ENCODE measurements around the gene RAB29.

Gene RAB29

GRCh38 chr1:205744403-205744802 is 30.9 kb downstream of the RAB29 start:
- DNase-seq: no peak
- ChIA-PET CTCF (interaction anchor here (0.7 to 3.1 kb wide), 4 partner anchors 11 to 233 kb away, joined by 3 to 9 read pairs (median 6); no protein-coding TSS in a partner anchor), POLR2A (no interaction called here)
- Histone ChIP-seq H3K9me3 (ENCODE audit: control extremely low read depth in 1 of 5, control insufficient read depth in 4 of 5, insufficient read depth in 2 of 5, low read depth in 1 of 5, low read length in 4 of 5) (no peaks in the 10 kb centered on the region), H3K4me3 (ENCODE audit: control insufficient read depth in 1 of 7, extremely low read depth in 1 of 7, insufficient read depth in 4 of 7, low read depth in 2 of 7, low read length in 6 of 7) (no peak overlapping the region), H3K4me1 (ENCODE audit: control extremely low read depth in 1 of 4, control insufficient read depth in 4 of 4, insufficient read depth in 4 of 4, low read length in 3 of 4) (peaks cover 9 to 37% (median 21%) of the 10 kb centered on the region in 4 experiments), H3K27ac (ENCODE audit: insufficient read depth in 1 of 2, low read depth in 1 of 2, low read length in 2 of 2, poor library complexity in 1 of 2, severe bottlenecking in 2 of 2) (no peak overlapping the region), H3K27me3 (replicated peaks in 2 of 5; ENCODE audit: control insufficient read depth in 4 of 5, insufficient read depth in 5 of 5, low read length in 4 of 5) (no peaks in the 10 kb centered on the region), H3K36me3 (ENCODE audit: control insufficient read depth in 4 of 4, insufficient read depth in 4 of 4, low read length in 3 of 4) (peaks cover 2 to 31% (median 3%) of the 10 kb centered on the region in 4 experiments)
- no CpG with 5 or more reads among the region's 8 CpGs for WGBS (ENCODE audit: insufficient coverage)

GRCh38 chr1:205743977-205744376 is 31.3 kb downstream of the RAB29 start:
- DNase-seq: no peak
- Histone ChIP-seq H3K27me3 (replicated peaks in 2 of 5; ENCODE audit: control insufficient read depth in 4 of 5, insufficient read depth in 5 of 5, low read length in 4 of 5) (no peaks in the 10 kb centered on the region), H3K27ac (ENCODE audit: insufficient read depth in 1 of 2, low read depth in 1 of 2, low read length in 2 of 2, poor library complexity in 1 of 2, severe bottlenecking in 2 of 2) (no peak overlapping the region), H3K36me3 (ENCODE audit: control insufficient read depth in 4 of 4, insufficient read depth in 4 of 4, low read length in 3 of 4) (peaks cover 2 to 33% (median 4%) of the 10 kb centered on the region in 4 experiments), H3K9me3 (ENCODE audit: control extremely low read depth in 1 of 5, control insufficient read depth in 4 of 5, insufficient read depth in 2 of 5, low read depth in 1 of 5, low read length in 4 of 5) (no peaks in the 10 kb centered on the region), H3K4me1 (ENCODE audit: control extremely low read depth in 1 of 4, control insufficient read depth in 4 of 4, insufficient read depth in 4 of 4, low read length in 3 of 4) (peaks cover 9 to 37% (median 21%) of the 10 kb centered on the region in 4 experiments), H3K4me3 (ENCODE audit: control insufficient read depth in 1 of 7, extremely low read depth in 1 of 7, insufficient read depth in 4 of 7, low read depth in 2 of 7, low read length in 6 of 7) (no peak overlapping the region)
- ChIA-PET POLR2A (no interaction called here), CTCF (interaction anchor here (1.7 kb wide), 1 partner anchor 11 kb away, joined by 4 read pairs; no protein-coding TSS in a partner anchor)
- 83% methylated on average over 4 of the region's 4 CpGs for WGBS (ENCODE audit: insufficient coverage)

- peaks cover 0 to 18% (median 5%) of the 10 kb centered on the region in 4 experiments for H3K4me1 ChIP-seq (ENCODE audit: control extremely low read depth in 1 of 4, control insufficient read depth in 4 of 4, insufficient read depth in 4 of 4, low read length in 3 of 4)
- ChIA-PET CTCF (interaction anchor here (1.0 to 6.7 kb wide), 6 partner anchors 11 to 83 kb away, joined by 3 to 39 read pairs (median 4); no protein-coding TSS in a partner anchor), POLR2A (no interaction called here)
Observed at GRCh38 chr1:205741681-205742080, 33.6 kb downstream of the RAB29 start.

GRCh38 chr1:205739348-205740160 is 35.7 kb downstream of the RAB29 start:
- POLR2A ChIA-PET: interaction anchor here (0.6 to 1.0 kb wide), 2 partner anchors 18 to 21 kb away, joined by 3 to 5 read pairs; no protein-coding TSS in a partner anchor
- Histone ChIP-seq H3K27me3 (replicated peaks in 2 of 5; ENCODE audit: control insufficient read depth in 4 of 5, insufficient read depth in 5 of 5, low read length in 4 of 5) (no peaks in the 10 kb centered on the region), H3K27ac (ENCODE audit: insufficient read depth in 1 of 2, low read depth in 1 of 2, low read length in 2 of 2, poor library complexity in 1 of 2, severe bottlenecking in 2 of 2) (no peak overlapping the region), H3K9me3 (ENCODE audit: control extremely low read depth in 1 of 5, control insufficient read depth in 4 of 5, insufficient read depth in 2 of 5, low read depth in 1 of 5, low read length in 4 of 5) (no peaks in the 10 kb centered on the region), H3K4me1 (ENCODE audit: control extremely low read depth in 1 of 4, control insufficient read depth in 4 of 4, insufficient read depth in 4 of 4, low read length in 3 of 4) (peaks cover 0 to 12% (median 4%) of the 10 kb centered on the region in 4 experiments), H3K36me3 (ENCODE audit: control insufficient read depth in 4 of 4, insufficient read depth in 4 of 4, low read length in 3 of 4) (peaks cover 8 to 34% (median 9%) of the 10 kb centered on the region in 4 experiments), H3K4me3 (ENCODE audit: control insufficient read depth in 1 of 7, extremely low read depth in 1 of 7, insufficient read depth in 4 of 7, low read depth in 2 of 7, low read length in 6 of 7) (no peak overlapping the region)
- CTCF ChIA-PET: interaction anchor here (0.9 to 6.7 kb wide), 11 partner anchors 8 to 148 kb away, joined by 3 to 39 read pairs (median 4); no protein-coding TSS in a partner anchor
- DNase-seq: peak in 1 of 3 donors; percentile 17
- WGBS (ENCODE audit: insufficient coverage): 100% methylated on average over 1 of the region's 5 CpGs

More at GRCh38 chr1:205741681-205742080, 33.6 kb downstream of the RAB29 start:
- Histone ChIP-seq H3K9me3 (ENCODE audit: control extremely low read depth in 1 of 5, control insufficient read depth in 4 of 5, insufficient read depth in 2 of 5, low read depth in 1 of 5, low read length in 4 of 5) (no peaks in the 10 kb centered on the region), H3K36me3 (ENCODE audit: control insufficient read depth in 4 of 4, insufficient read depth in 4 of 4, low read length in 3 of 4) (peaks cover 5 to 27% (median 7%) of the 10 kb centered on the region in 4 experiments), H3K27me3 (replicated peaks in 2 of 5; ENCODE audit: control insufficient read depth in 4 of 5, insufficient read depth in 5 of 5, low read length in 4 of 5) (no peaks in the 10 kb centered on the region), H3K27ac (ENCODE audit: insufficient read depth in 1 of 2, low read depth in 1 of 2, low read length in 2 of 2, poor library complexity in 1 of 2, severe bottlenecking in 2 of 2) (no peak overlapping the region), H3K4me3 (ENCODE audit: control insufficient read depth in 1 of 7, extremely low read depth in 1 of 7, insufficient read depth in 4 of 7, low read depth in 2 of 7, low read length in 6 of 7) (no peak overlapping the region)
- 38% methylated on average over 1 of the region's 1 CpG for WGBS (ENCODE audit: insufficient coverage)
- DNase-seq: no peak

- H3K4me3 ChIP-seq (ENCODE audit: control insufficient read depth in 1 of 7, extremely low read depth in 1 of 7, insufficient read depth in 4 of 7, low read depth in 2 of 7, low read length in 6 of 7): no peak overlapping the region
- H3K36me3 ChIP-seq (ENCODE audit: control insufficient read depth in 4 of 4, insufficient read depth in 4 of 4, low read length in 3 of 4): peaks cover 5 to 36% (median 6%) of the 10 kb centered on the region in 4 experiments
- no peaks in the 10 kb centered on the region for H3K27me3 ChIP-seq (replicated peaks in 2 of 5; ENCODE audit: control insufficient read depth in 4 of 5, insufficient read depth in 5 of 5, low read length in 4 of 5)
- DNase-seq: no peak
- no CpG with 5 or more reads among the region's 1 CpG for WGBS (ENCODE audit: insufficient coverage)
- H3K9me3 ChIP-seq (ENCODE audit: control extremely low read depth in 1 of 5, control insufficient read depth in 4 of 5, insufficient read depth in 2 of 5, low read depth in 1 of 5, low read length in 4 of 5): no peaks in the 10 kb centered on the region
- H3K4me1 ChIP-seq (ENCODE audit: control extremely low read depth in 1 of 4, control insufficient read depth in 4 of 4, insufficient read depth in 4 of 4, low read length in 3 of 4): peaks cover 0 to 2% (median under 1%) of the 10 kb centered on the region in 4 experiments
- CTCF ChIA-PET: interaction anchor here (2.0 to 6.1 kb wide), 3 partner anchors 11 to 76 kb away, joined by 5 to 32 read pairs (median 6); no protein-coding TSS in a partner anchor
- POLR2A ChIA-PET: interaction anchor here (0.7 kb wide), 1 partner anchor 13 kb away, joined by 3 read pairs; no protein-coding TSS in a partner anchor
- no peak overlapping the region for H3K27ac ChIP-seq (ENCODE audit: insufficient read depth in 1 of 2, low read depth in 1 of 2, low read length in 2 of 2, poor library complexity in 1 of 2, severe bottlenecking in 2 of 2)
Observed at GRCh38 chr1:205735218-205735617, 40.1 kb downstream of the RAB29 start.

- H3K9me3 ChIP-seq (ENCODE audit: control extremely low read depth in 1 of 5, control insufficient read depth in 4 of 5, insufficient read depth in 2 of 5, low read depth in 1 of 5, low read length in 4 of 5): no peaks in the 10 kb centered on the region
- 100% methylated on average over 2 of the region's 2 CpGs for WGBS (ENCODE audit: insufficient coverage)
- H3K4me3 ChIP-seq (ENCODE audit: control insufficient read depth in 1 of 7, extremely low read depth in 1 of 7, insufficient read depth in 4 of 7, low read depth in 2 of 7, low read length in 6 of 7): no peak overlapping the region
- H3K27ac ChIP-seq (ENCODE audit: insufficient read depth in 1 of 2, low read depth in 1 of 2, low read length in 2 of 2, poor library complexity in 1 of 2, severe bottlenecking in 2 of 2): no peak overlapping the region
- peak in 2 of 3 donors; percentile 22 to 26 for DNase-seq
- POLR2A ChIA-PET: interaction anchor here (0.5 to 0.6 kb wide), 2 partner anchors 24 to 188 kb away, joined by 4 to 8 read pairs; no protein-coding TSS in a partner anchor
- peaks cover under 1 to 38% (median 5%) of the 10 kb centered on the region in 4 experiments for H3K36me3 ChIP-seq (ENCODE audit: control insufficient read depth in 4 of 4, insufficient read depth in 4 of 4, low read length in 3 of 4)
- H3K4me1 ChIP-seq (ENCODE audit: control extremely low read depth in 1 of 4, control insufficient read depth in 4 of 4, insufficient read depth in 4 of 4, low read length in 3 of 4): no peaks in the 10 kb centered on the region
- CTCF ChIA-PET: interaction anchor here (0.8 to 1.8 kb wide), 3 partner anchors 11 to 41 kb away, joined by 4 to 5 read pairs (median 4); no protein-coding TSS in a partner anchor
- H3K27me3 ChIP-seq (replicated peaks in 2 of 5; ENCODE audit: control insufficient read depth in 4 of 5, insufficient read depth in 5 of 5, low read length in 4 of 5): no peaks in the 10 kb centered on the region
Observed at GRCh38 chr1:205733438-205734175, 41.7 kb downstream of the RAB29 start.
